ENCODE results near the gene RAB3A.

Gene RAB3A

GRCh38 chr19:18203863-18204393, at the start of gene RAB3A:
RAB3A (minus strand) TSS chr19:18204042; CDS start chr19:18202740, 1,302 bp downstream.
- H3K4me1 ChIP-seq (ENCODE audit: control insufficient read depth, low read depth, low read length), result peaks cover 3% of the 10 kb centered on the region
- H3K9me3 ChIP-seq (ENCODE audit: control insufficient read depth, low read depth, low read length), result no peaks in the 10 kb centered on the region
- no peaks in the 10 kb centered on the region for H3K36me3 ChIP-seq (ENCODE audit: control insufficient read depth, low read depth, low read length)
- H3K27me3 ChIP-seq (ENCODE audit: control insufficient read depth, insufficient read depth, low read length), result peaks cover 4% of the 10 kb centered on the region
- H3K4me3 ChIP-seq (ENCODE audit: low read length), result peak within 1 kb of the TSS; percentile 77
- H3K9ac ChIP-seq (ENCODE audit: low read length), result peak within 1 kb of the TSS; percentile 76
- peak within 1 kb of the TSS; percentile 86 for H3K27ac ChIP-seq (ENCODE audit: low read length)

GRCh38 chr19:18253130-18253529, 49.3 kb upstream of the RAB3A start:
- H3K9me3 ChIP-seq (ENCODE audit: control insufficient read depth, low read depth, low read length), result no peaks in the 10 kb centered on the region
- peaks cover 20% of the 10 kb centered on the region for H3K27me3 ChIP-seq (ENCODE audit: control insufficient read depth, insufficient read depth, low read length)
- no peaks in the 10 kb centered on the region for H3K36me3 ChIP-seq (ENCODE audit: control insufficient read depth, low read depth, low read length)
- peaks cover 5% of the 10 kb centered on the region for H3K4me1 ChIP-seq (ENCODE audit: control insufficient read depth, low read depth, low read length)
- H3K9ac ChIP-seq (ENCODE audit: low read length), result no peak overlapping the region
- no peak overlapping the region for H3K27ac ChIP-seq (ENCODE audit: low read length)
- no peak overlapping the region for H3K4me3 ChIP-seq (ENCODE audit: low read length)

- Histone ChIP-seq H3K27ac (ENCODE audit: low read length) (no peak overlapping the region), H3K9ac (ENCODE audit: low read length) (no peak overlapping the region), H3K9me3 (ENCODE audit: control insufficient read depth, low read depth, low read length) (no peaks in the 10 kb centered on the region), H3K36me3 (ENCODE audit: control insufficient read depth, low read depth, low read length) (no peaks in the 10 kb centered on the region), H3K4me1 (ENCODE audit: control insufficient read depth, low read depth, low read length) (peaks cover 5% of the 10 kb centered on the region), H3K27me3 (ENCODE audit: control insufficient read depth, insufficient read depth, low read length) (peaks cover 20% of the 10 kb centered on the region), H3K4me3 (ENCODE audit: low read length) (no peak overlapping the region)
Measured at GRCh38 chr19:18252370-18252717, 48.5 kb upstream of the RAB3A start.

DNA sequence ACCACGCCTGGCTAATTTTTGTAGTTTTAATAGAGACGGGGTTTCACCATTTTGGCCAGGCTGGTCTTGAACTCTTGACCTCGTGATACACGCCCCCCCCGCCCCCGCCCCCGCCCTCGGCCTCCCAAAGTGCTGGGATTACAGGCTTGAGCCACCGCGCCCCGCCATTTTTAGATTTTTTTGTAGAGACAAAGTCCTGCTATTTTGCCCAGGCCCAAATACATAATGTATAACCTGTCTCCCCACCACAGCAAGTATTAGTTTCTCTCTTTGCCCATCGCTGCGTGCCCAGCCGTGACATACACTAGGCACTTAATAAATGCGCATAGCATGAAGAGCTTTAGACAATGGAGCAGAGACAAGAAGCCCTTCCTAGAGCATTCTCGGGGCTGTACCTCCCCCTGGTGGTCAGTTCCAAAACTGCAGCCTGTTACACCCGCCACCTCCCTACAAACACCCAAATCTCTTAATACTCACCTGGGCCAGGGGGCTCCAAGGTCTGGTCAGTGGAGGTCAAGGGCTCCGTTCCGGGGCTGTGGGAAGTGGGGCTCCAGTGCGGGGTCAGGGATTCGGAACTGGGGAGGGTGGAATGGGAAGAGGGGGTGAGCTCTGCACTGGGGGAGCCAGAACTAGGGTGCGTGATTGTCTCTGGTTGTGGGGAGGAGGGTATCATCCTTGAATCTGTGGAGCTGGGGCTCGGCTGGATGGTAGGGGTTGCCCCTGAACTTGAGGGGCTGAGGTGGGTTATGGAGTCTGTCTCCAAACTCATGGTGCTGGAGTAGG, 47.9 kb upstream of the RAB3A start:
- Histone ChIP-seq H3K27ac (ENCODE audit: low read length) (no peak overlapping the region), H3K9me3 (ENCODE audit: control insufficient read depth, low read depth, low read length) (no peaks in the 10 kb centered on the region), H3K36me3 (ENCODE audit: control insufficient read depth, low read depth, low read length) (no peaks in the 10 kb centered on the region), H3K27me3 (ENCODE audit: control insufficient read depth, insufficient read depth, low read length) (peaks cover 20% of the 10 kb centered on the region), H3K4me1 (ENCODE audit: control insufficient read depth, low read depth, low read length) (peaks cover 5% of the 10 kb centered on the region), H3K9ac (ENCODE audit: low read length) (no peak overlapping the region), H3K4me3 (ENCODE audit: low read length) (no peak overlapping the region)

- peaks cover 5% of the 10 kb centered on the region for H3K4me1 ChIP-seq (ENCODE audit: control insufficient read depth, low read depth, low read length)
- H3K4me3 ChIP-seq (ENCODE audit: low read length), result no peak overlapping the region
- H3K9me3 ChIP-seq (ENCODE audit: control insufficient read depth, low read depth, low read length), result no peaks in the 10 kb centered on the region
- H3K27ac ChIP-seq (ENCODE audit: low read length), result no peak overlapping the region
- no peaks in the 10 kb centered on the region for H3K36me3 ChIP-seq (ENCODE audit: control insufficient read depth, low read depth, low read length)
- H3K27me3 ChIP-seq (ENCODE audit: control insufficient read depth, insufficient read depth, low read length), result peaks cover 19% of the 10 kb centered on the region
- H3K9ac ChIP-seq (ENCODE audit: low read length), result no peak overlapping the region
Measured at GRCh38 chr19:18249834-18250233, 46.0 kb upstream of the RAB3A start.

DNA sequence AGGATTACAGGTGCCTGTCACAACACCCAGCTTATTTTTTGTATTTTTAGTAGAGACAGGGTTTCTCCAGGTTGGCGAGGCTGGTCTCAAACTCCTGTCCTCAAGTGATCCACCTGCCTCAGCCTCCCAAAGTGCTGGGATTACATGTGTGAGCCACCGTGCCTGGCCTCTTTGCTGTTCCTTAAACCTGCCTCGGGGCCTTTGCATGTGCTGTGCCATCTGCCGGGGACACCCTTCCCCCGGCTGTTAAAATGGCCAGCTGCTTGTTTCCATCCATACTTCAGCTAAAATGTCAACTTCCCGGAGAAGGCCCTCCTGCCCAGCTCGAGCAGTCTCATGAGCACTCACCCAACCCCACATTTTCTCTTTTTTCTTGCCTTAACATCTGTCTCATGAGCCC, 41.5 kb upstream of the RAB3A start:
- no peak overlapping the region for H3K4me3 ChIP-seq (ENCODE audit: low read length)
- H3K9me3 ChIP-seq (ENCODE audit: control insufficient read depth, low read depth, low read length), result no peaks in the 10 kb centered on the region
- no peaks in the 10 kb centered on the region for H3K4me1 ChIP-seq (ENCODE audit: control insufficient read depth, low read depth, low read length)
- no peaks in the 10 kb centered on the region for H3K27me3 ChIP-seq (ENCODE audit: control insufficient read depth, insufficient read depth, low read length)
- H3K9ac ChIP-seq (ENCODE audit: low read length), result no peak overlapping the region
- H3K27ac ChIP-seq (ENCODE audit: low read length), result no peak overlapping the region
- H3K36me3 ChIP-seq (ENCODE audit: control insufficient read depth, low read depth, low read length), result no peaks in the 10 kb centered on the region

GRCh38 chr19:18239303-18239702, 35.5 kb upstream of the RAB3A start:
- Histone ChIP-seq H3K36me3 (ENCODE audit: control insufficient read depth, low read depth, low read length) (no peaks in the 10 kb centered on the region), H3K4me1 (ENCODE audit: control insufficient read depth, low read depth, low read length) (no peaks in the 10 kb centered on the region), H3K27me3 (ENCODE audit: control insufficient read depth, insufficient read depth, low read length) (no peaks in the 10 kb centered on the region), H3K4me3 (ENCODE audit: low read length) (no peak overlapping the region), H3K27ac (ENCODE audit: low read length) (no peak overlapping the region), H3K9me3 (ENCODE audit: control insufficient read depth, low read depth, low read length) (no peaks in the 10 kb centered on the region), H3K9ac (ENCODE audit: low read length) (no peak overlapping the region)

GRCh38 chr19:18234194-18234593, 30.4 kb upstream of the RAB3A start:
- peaks cover 15% of the 10 kb centered on the region for H3K4me1 ChIP-seq (ENCODE audit: control insufficient read depth, low read depth, low read length)
- H3K9ac ChIP-seq (ENCODE audit: low read length), result no peak overlapping the region
- H3K27ac ChIP-seq (ENCODE audit: low read length), result no peak overlapping the region
- no peaks in the 10 kb centered on the region for H3K9me3 ChIP-seq (ENCODE audit: control insufficient read depth, low read depth, low read length)
- H3K4me3 ChIP-seq (ENCODE audit: low read length), result no peak overlapping the region
- H3K27me3 ChIP-seq (ENCODE audit: control insufficient read depth, insufficient read depth, low read length), result no peaks in the 10 kb centered on the region
- H3K36me3 ChIP-seq (ENCODE audit: control insufficient read depth, low read depth, low read length), result no peaks in the 10 kb centered on the region

DNA sequence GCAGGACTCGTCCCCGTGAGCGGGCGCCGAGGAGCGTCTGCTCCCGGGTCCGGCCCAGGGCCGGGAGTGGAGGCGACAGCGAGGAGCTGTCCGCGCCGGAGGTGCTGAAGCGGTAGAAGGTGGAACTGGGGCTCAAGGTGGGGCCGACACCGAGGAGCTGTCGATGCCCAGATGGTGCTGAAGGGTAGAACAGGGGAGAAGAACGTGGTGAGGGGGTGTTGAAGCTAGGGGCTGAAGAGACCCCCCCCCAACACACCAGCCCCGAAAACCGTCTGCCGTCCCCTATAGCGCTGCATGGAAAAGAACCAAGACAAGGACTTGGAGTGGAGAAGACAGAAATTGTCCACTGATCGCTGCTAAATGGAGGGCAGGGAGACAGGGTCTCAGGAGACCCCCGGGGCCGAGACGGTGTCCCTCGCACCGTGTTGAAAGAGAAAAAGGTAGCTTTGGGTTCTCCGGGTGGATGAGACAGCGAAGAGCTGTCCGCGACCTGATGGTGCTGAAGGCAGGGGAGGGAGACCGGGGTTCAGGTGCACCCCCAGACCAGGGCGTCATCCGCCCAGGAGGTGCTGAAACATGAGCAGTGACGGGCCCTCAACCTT, 29.5 kb upstream of the RAB3A start:
- Histone ChIP-seq H3K9ac (ENCODE audit: low read length) (no peak overlapping the region), H3K9me3 (ENCODE audit: control insufficient read depth, low read depth, low read length) (no peaks in the 10 kb centered on the region), H3K4me1 (ENCODE audit: control insufficient read depth, low read depth, low read length) (peaks cover 15% of the 10 kb centered on the region), H3K36me3 (ENCODE audit: control insufficient read depth, low read depth, low read length) (no peaks in the 10 kb centered on the region), H3K4me3 (ENCODE audit: low read length) (peak overlapping the region; percentile 46), H3K27me3 (ENCODE audit: control insufficient read depth, insufficient read depth, low read length) (no peaks in the 10 kb centered on the region), H3K27ac (ENCODE audit: low read length) (no peak overlapping the region)

- Histone ChIP-seq H3K27ac (ENCODE audit: low read length) (no peak overlapping the region), H3K9me3 (ENCODE audit: control insufficient read depth, low read depth, low read length) (no peaks in the 10 kb centered on the region), H3K36me3 (ENCODE audit: control insufficient read depth, low read depth, low read length) (no peaks in the 10 kb centered on the region), H3K4me3 (ENCODE audit: low read length) (peak overlapping the region; percentile 46), H3K9ac (ENCODE audit: low read length) (no peak overlapping the region), H3K4me1 (ENCODE audit: control insufficient read depth, low read depth, low read length) (peaks cover 15% of the 10 kb centered on the region), H3K27me3 (ENCODE audit: control insufficient read depth, insufficient read depth, low read length) (no peaks in the 10 kb centered on the region)
Measured at GRCh38 chr19:18232540-18233223, 28.8 kb upstream of the RAB3A start.

DNA sequence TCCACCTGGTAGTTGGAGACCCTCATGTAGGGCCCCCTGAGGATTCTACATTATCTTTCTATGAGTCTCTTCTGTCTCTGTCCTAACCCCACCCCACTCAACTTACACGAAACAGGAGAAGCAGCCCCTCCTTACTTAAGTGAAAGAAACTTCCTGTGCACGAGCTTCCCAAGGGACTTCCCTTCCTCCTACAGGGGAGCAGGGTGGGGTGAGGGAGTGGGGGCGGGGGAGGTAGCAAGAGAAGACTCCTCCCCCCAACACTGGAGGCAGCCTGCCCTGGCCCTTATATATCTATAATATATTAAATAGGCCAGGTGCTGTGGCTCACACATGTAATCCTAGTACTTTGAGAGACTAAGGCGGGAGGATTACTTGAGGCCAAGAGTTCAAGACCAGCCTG, 27.9 kb upstream of the RAB3A start:
- H3K9ac ChIP-seq (ENCODE audit: low read length), result no peak overlapping the region
- H3K9me3 ChIP-seq (ENCODE audit: control insufficient read depth, low read depth, low read length), result no peaks in the 10 kb centered on the region
- H3K27me3 ChIP-seq (ENCODE audit: control insufficient read depth, insufficient read depth, low read length), result peaks cover 7% of the 10 kb centered on the region
- H3K4me1 ChIP-seq (ENCODE audit: control insufficient read depth, low read depth, low read length), result peaks cover 15% of the 10 kb centered on the region
- H3K36me3 ChIP-seq (ENCODE audit: control insufficient read depth, low read depth, low read length), result no peaks in the 10 kb centered on the region
- peak overlapping the region; percentile 46 for H3K4me3 ChIP-seq (ENCODE audit: low read length)
- H3K27ac ChIP-seq (ENCODE audit: low read length), result no peak overlapping the region

Data from iPS-18a (cell line).